Tibial nerve (tissue), 4 donors: ENCODE data around the gene AUTS2. TPM values are rescaled to one million over a fixed set of nuclear protein-coding genes. Genes with fewer than 3 reads are reported as not detected.

Experiments used
- DNase-seq, 2 donors: peaks; one replicate each; pipeline ENCODE4 v3.0.0-alpha.2; 2019; ENCODE audit warnings: low spot score in 2 of 2
- H3K27ac ChIP-seq, 4 donors: fragments of 200-600 bp; sonication (generic) in 3 of 4; one replicate each; pipeline ENCODE4 v1.5.1; 2017 to 2019; ENCODE audit warnings: mild to moderate bottlenecking in 1 of 4
- H3K27me3 ChIP-seq, 2 donors: fragments of 200-600 bp; sonication (generic) in 1 of 2; one replicate each; pipeline versions ENCODE4 v1.5.1 to v1.6.0; 2017 to 2019
- H3K36me3 ChIP-seq, 3 donors: fragments of 200-600 bp; sonication (generic); one replicate each; pipeline ENCODE4 v1.5.1; 2018 to 2019
- H3K4me1 ChIP-seq, 4 donors: fragments of 200-600 bp; sonication (generic) in 3 of 4; one replicate each; pipeline ENCODE4 v1.5.1; 2017 to 2019
- H3K4me3 ChIP-seq, 4 donors: fragments of 200-600 bp; sonication (generic) in 3 of 4; one replicate each; pipeline ENCODE4 v1.5.1; 2017 to 2019; ENCODE audit warnings: mild to moderate bottlenecking in 1 of 4, moderate library complexity in 1 of 4
- H3K9me3 ChIP-seq, 4 donors: fragments of 200-600 bp; sonication (generic) in 3 of 4; one replicate each; pipeline ENCODE4 v1.5.1; 2017 to 2019
- EP300 ChIP-seq, 2 donors: sonication (generic); formaldehyde crosslinking; IDR thresholded peaks; one replicate each; pipeline ENCODE4 v1.6.1; 2017; ENCODE audit warnings: antibody characterized with exemption in 2 of 2, mild to moderate bottlenecking in 1 of 2
- POLR2A ChIP-seq, 2 donors: fragments of 450-650 bp; IDR thresholded peaks; one replicate each; pipeline ENCODE4 v1.6.1; 2017; ENCODE audit warnings: antibody characterized with exemption in 2 of 2, mild to moderate bottlenecking in 2 of 2, moderate library complexity in 2 of 2
- WGBS, 2 donors: methylation state at CpG; one replicate each; pipeline ENCODE4 v1.1.5; 2018; 5-methylcytosine and 5-hydroxymethylcytosine counted together
- total RNA-seq, 4 donors: library from RNA; depleted of rRNA; stranded (reverse); fragments of >200 nt; gene quantifications; one replicate each; pipeline ENCODE4 v1.1.0, GENCODE V29; 2016
- TF ChIP-seq, protein P1 (sequence below), 5 experiments: fragments of 200-600 bp in 3 of 5; fragments of 450-650 bp in 2 of 5; sonication (generic) in 3 of 5; IDR thresholded peaks; one replicate each; pipeline ENCODE4 v1.5.1; 2016 to 2019; ENCODE audit warnings: antibody characterized with exemption in 5 of 5, mild to moderate bottlenecking in 3 of 5, moderate library complexity in 2 of 5

Gene AUTS2
- total RNA-seq, 4 donors from 2014 or later = 56.6 to 87.9 (median 71.6) TPM

GRCh38 chr7:69682518-69682917 is 84.2 kb downstream of the AUTS2 start:
- no peak overlapping the region for H3K4me3 ChIP-seq
- 92 to 93% methylated on average over 4 of the region's 4 CpGs for WGBS, 2 donors
- no peaks in the 10 kb centered on the region for H3K27me3 ChIP-seq
- DNase-seq = no peak
- no peaks in the 10 kb centered on the region for H3K36me3 ChIP-seq
- TF ChIP-seq, protein P1, sequence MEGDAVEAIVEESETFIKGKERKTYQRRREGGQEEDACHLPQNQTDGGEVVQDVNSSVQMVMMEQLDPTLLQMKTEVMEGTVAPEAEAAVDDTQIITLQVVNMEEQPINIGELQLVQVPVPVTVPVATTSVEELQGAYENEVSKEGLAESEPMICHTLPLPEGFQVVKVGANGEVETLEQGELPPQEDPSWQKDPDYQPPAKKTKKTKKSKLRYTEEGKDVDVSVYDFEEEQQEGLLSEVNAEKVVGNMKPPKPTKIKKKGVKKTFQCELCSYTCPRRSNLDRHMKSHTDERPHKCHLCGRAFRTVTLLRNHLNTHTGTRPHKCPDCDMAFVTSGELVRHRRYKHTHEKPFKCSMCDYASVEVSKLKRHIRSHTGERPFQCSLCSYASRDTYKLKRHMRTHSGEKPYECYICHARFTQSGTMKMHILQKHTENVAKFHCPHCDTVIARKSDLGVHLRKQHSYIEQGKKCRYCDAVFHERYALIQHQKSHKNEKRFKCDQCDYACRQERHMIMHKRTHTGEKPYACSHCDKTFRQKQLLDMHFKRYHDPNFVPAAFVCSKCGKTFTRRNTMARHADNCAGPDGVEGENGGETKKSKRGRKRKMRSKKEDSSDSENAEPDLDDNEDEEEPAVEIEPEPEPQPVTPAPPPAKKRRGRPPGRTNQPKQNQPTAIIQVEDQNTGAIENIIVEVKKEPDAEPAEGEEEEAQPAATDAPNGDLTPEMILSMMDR (IDR thresholded peaks at IDR 0.05) = no peak
- H3K4me1 ChIP-seq = peaks cover 0 to 31% (median under 1%) of the 10 kb centered on the region in 4 donors
- H3K27ac ChIP-seq = no peak overlapping the region
- no peaks in the 10 kb centered on the region for H3K9me3 ChIP-seq

DNA sequence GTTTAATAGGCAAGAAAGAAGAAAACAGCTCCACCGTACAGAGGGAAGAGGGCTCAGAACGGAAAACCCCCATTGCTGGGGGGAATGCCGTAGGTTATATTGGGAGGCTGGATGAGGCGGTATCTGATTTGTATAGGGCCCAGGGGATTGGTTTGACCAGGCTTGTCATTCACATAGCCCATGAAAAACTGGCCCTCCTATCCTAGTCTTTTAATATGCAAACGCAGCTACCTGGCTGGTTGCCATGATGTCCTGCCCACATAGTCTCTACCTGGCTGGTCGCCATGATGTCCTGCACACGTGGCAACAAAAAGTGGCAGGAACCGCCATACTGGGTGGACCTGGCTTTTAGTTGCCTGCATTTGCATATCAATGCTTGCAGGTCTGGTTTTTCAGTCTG is 84.7 kb downstream of the AUTS2 start:
- WGBS, 2 donors = 87 to 89% methylated on average over 8 of the region's 8 CpGs
- DNase-seq = no peak
- TF ChIP-seq, protein P1 (IDR thresholded peaks at IDR 0.05) = no peak
- TF ChIP-seq EP300 (IDR thresholded peaks at IDR 0.05) = no peak
- no peak for TF ChIP-seq POLR2A (IDR thresholded peaks at IDR 0.05)
- Histone ChIP-seq H3K27ac (no peak overlapping the region), H3K4me1 (peaks cover 0 to 26% (median 0%) of the 10 kb centered on the region in 4 donors), H3K9me3 (no peaks in the 10 kb centered on the region), H3K4me3 (no peak overlapping the region), H3K36me3 (no peaks in the 10 kb centered on the region), H3K27me3 (no peaks in the 10 kb centered on the region)

GRCh38 chr7:69684369-69685292 is 86.4 kb downstream of the AUTS2 start:
- DNase-seq = peak in 1 of 2 donors; percentile 35
- no peak overlapping the region for H3K4me3 ChIP-seq
- no peak for TF ChIP-seq POLR2A (IDR thresholded peaks at IDR 0.05)
- peak in 1 of 2 donors; percentile 16 for TF ChIP-seq EP300 (IDR thresholded peaks at IDR 0.05)
- TF ChIP-seq, protein P1 (IDR thresholded peaks at IDR 0.05) = no peak
- peak overlapping the region in 2 of 4 donors; percentile 8 to 56 for H3K27ac ChIP-seq
- no peaks in the 10 kb centered on the region for H3K36me3 ChIP-seq
- peaks cover 0 to 15% (median 0%) of the 10 kb centered on the region in 4 donors for H3K4me1 ChIP-seq
- WGBS, 2 donors = 66 to 67% methylated on average over 8 of the region's 8 CpGs
- H3K9me3 ChIP-seq = no peaks in the 10 kb centered on the region
- H3K27me3 ChIP-seq = no peaks in the 10 kb centered on the region

- Histone ChIP-seq H3K9me3 (no peaks in the 10 kb centered on the region), H3K4me1 (peaks cover 0 to 15% (median 0%) of the 10 kb centered on the region in 4 donors), H3K36me3 (no peaks in the 10 kb centered on the region), H3K4me3 (no peak overlapping the region), H3K27me3 (no peaks in the 10 kb centered on the region), H3K27ac (peak overlapping the region in 2 of 4 donors; percentile 8 to 56)
- DNase-seq = no peak
- no peak for TF ChIP-seq EP300 (IDR thresholded peaks at IDR 0.05)
- TF ChIP-seq, protein P1 (IDR thresholded peaks at IDR 0.05) = no peak
- no peak for TF ChIP-seq POLR2A (IDR thresholded peaks at IDR 0.05)
- WGBS, 2 donors = 28 to 33% methylated on average over 1 of the region's 1 CpG
Measured at GRCh38 chr7:69685293-69685631, 87.0 kb downstream of the AUTS2 start.

GRCh38 chr7:69686366-69686765 is 88.1 kb downstream of the AUTS2 start:
- no peaks in the 10 kb centered on the region for H3K27me3 ChIP-seq
- no peak for DNase-seq
- no peak overlapping the region for H3K4me3 ChIP-seq
- no peak overlapping the region for H3K27ac ChIP-seq
- H3K4me1 ChIP-seq = peaks cover 0 to 15% (median 0%) of the 10 kb centered on the region in 4 donors
- H3K9me3 ChIP-seq = no peaks in the 10 kb centered on the region
- 93 to 95% methylated on average over 2 of the region's 2 CpGs for WGBS, 2 donors
- H3K36me3 ChIP-seq = no peaks in the 10 kb centered on the region
- no peak for TF ChIP-seq EP300 (IDR thresholded peaks at IDR 0.05)
- TF ChIP-seq, protein P1 (IDR thresholded peaks at IDR 0.05) = no peak
- no peak for TF ChIP-seq POLR2A (IDR thresholded peaks at IDR 0.05)
